SK-N-SH (cell line): Measurements from ENCODE around the gene STX11. TPM values are rescaled to one million over a fixed set of nuclear protein-coding genes. Genes with fewer than 3 reads are reported as not detected.

Experiments used
- CTCF ChIA-PET: fragments of 300-600, 350-600 bp; formaldehyde crosslinking; extraction: SDS; loops from one replicate; lab custom pipeline; 2021; lab: Yijun Ruan, JAX
- POLR2A ChIA-PET: fragments of 350-600 bp; sonication (Branson Sonifier 250); formaldehyde crosslinking; extraction: SDS; loops from one replicate; lab custom pipeline; 2020; ENCODE audit warnings: antibody characterized with exemption, inconsistent platforms; lab: Yijun Ruan, JAX
- DNase-seq: peaks from one replicate; pipeline ENCODE4 v3.0.0; 2012
- H2AFZ ChIP-seq: fragments of 200-600 bp; sonication (generic); 2 replicates; pipeline ENCODE4 v1.8.1; 2016; ENCODE audit warnings: antibody characterized with exemption, mild to moderate bottlenecking, low read depth
- H3F3A ChIP-seq: fragments of 200-600 bp; sonication (generic); replicated peaks from 2 replicates; pipeline ENCODE3; 2016; ENCODE audit warnings: antibody characterized with exemption, mild to moderate bottlenecking; ENCODE audit not compliant: insufficient read depth
- H3K27ac ChIP-seq, 2 experiments: fragments of 200-500 bp in 1 of 2; fragments of 200-600 bp in 1 of 2; sonication (Bioruptor generic) in 1 of 2; sonication (generic), shearing (Covaris generic) in 1 of 2; 2 replicates each; pipeline versions ENCODE4 v1.5.1 to v1.6.1; 2014 to 2016; ENCODE audit warnings: low read depth in 2 of 2, inconsistent platforms in 1 of 2, low read length in 1 of 2, mild to moderate bottlenecking in 1 of 2, mixed read lengths in 1 of 2
- H3K27me3 ChIP-seq: fragments of 200-600 bp; sonication (generic), shearing (Covaris generic); 2 replicates; pipeline ENCODE4 v1.6.1; 2016; ENCODE audit warnings: mixed run types; ENCODE audit not compliant: insufficient read depth
- H3K36me3 ChIP-seq, 2 experiments: fragments of 200-500 bp in 1 of 2; fragments of 200-600 bp in 1 of 2; sonication (Bioruptor generic) in 1 of 2; sonication (generic) in 1 of 2; replicated peaks in 1 of 2; 2 replicates each; pipeline versions ENCODE3 to v1.5.1; 2014 to 2016; ENCODE audit warnings: low read length in 1 of 2, mild to moderate bottlenecking in 1 of 2; ENCODE audit not compliant: insufficient read depth in 2 of 2, control insufficient read depth in 1 of 2
- H3K4me1 ChIP-seq, 2 experiments: fragments of 200-500 bp in 1 of 2; fragments of 200-600 bp in 1 of 2; sonication (Bioruptor generic) in 1 of 2; sonication (generic), shearing (Covaris generic) in 1 of 2; 2 replicates each; pipeline versions ENCODE4 v1.5.1 to v1.6.1; 2014 to 2016; ENCODE audit warnings: low read depth in 1 of 2, low read length in 1 of 2, mixed run types in 1 of 2; ENCODE audit not compliant: insufficient read depth in 2 of 2, control insufficient read depth in 1 of 2
- H3K4me2 ChIP-seq: fragments of 200-600 bp; sonication (generic), shearing (Covaris generic); 2 replicates; pipeline ENCODE4 v1.6.1; 2017; ENCODE audit warnings: mixed run types
- H3K4me3 ChIP-seq, 2 experiments: fragments of 200-500 bp in 1 of 2; fragments of 200-600 bp in 1 of 2; sonication (Bioruptor generic) in 1 of 2; sonication (generic), shearing (Covaris generic) in 1 of 2; 2 replicates each; pipeline versions ENCODE4 v1.5.1 to v1.8.1; 2014 to 2016; ENCODE audit warnings: low read depth in 2 of 2, inconsistent platforms in 1 of 2, low read length in 1 of 2, mild to moderate bottlenecking in 1 of 2, mixed read lengths in 1 of 2, moderate library complexity in 1 of 2
- H3K79me2 ChIP-seq: fragments of 200-600 bp; sonication (generic); 2 replicates; pipeline ENCODE4 v1.8.1; 2017; ENCODE audit warnings: mild to moderate bottlenecking; ENCODE audit not compliant: insufficient read depth
- H3K9ac ChIP-seq: fragments of 200-600 bp; sonication (generic); 2 replicates; pipeline ENCODE4 v1.6.1; 2017; ENCODE audit warnings: mixed run types
- H3K9me2 ChIP-seq: fragments of 200-600 bp; sonication (generic); 2 replicates; pipeline ENCODE4 v1.6.1; 2017; ENCODE audit warnings: mixed run types
- H3K9me3 ChIP-seq: fragments of 200-600 bp; sonication (generic); 2 replicates; pipeline ENCODE4 v1.6.1; 2017; ENCODE audit warnings: mixed run types, mild to moderate bottlenecking, moderate library complexity
- H4K20me1 ChIP-seq: fragments of 200-600 bp; sonication (generic); 2 replicates; pipeline ENCODE4 v1.6.1; 2017; ENCODE audit warnings: mild to moderate bottlenecking, mixed run types; ENCODE audit not compliant: insufficient read depth
- FOSL2 ChIP-seq: IDR thresholded peaks from 2 replicates; pipeline ENCODE4 v1.4.0; 2012; ENCODE audit warnings: low read depth, mild to moderate bottlenecking, moderate library complexity, borderline replicate concordance
- FOXM1 ChIP-seq: IDR thresholded peaks from 2 replicates; pipeline ENCODE4 v1.4.0; 2012; ENCODE audit warnings: low read depth, mild to moderate bottlenecking
- GABPA ChIP-seq: IDR thresholded peaks from 2 replicates; pipeline ENCODE4 v1.4.0; 2012; ENCODE audit warnings: low read depth, mild to moderate bottlenecking
- JUND ChIP-seq: IDR thresholded peaks from 2 replicates; pipeline ENCODE4 v1.4.0; 2012
- NFIC ChIP-seq: IDR thresholded peaks from 2 replicates; pipeline ENCODE4 v1.4.0; 2012; ENCODE audit warnings: borderline replicate concordance
- NRF1 ChIP-seq: IDR thresholded peaks from 2 replicates; pipeline ENCODE4 v1.6.1; 2012; ENCODE audit warnings: low read depth, mild to moderate bottlenecking, low read length
- POLR2AphosphoS5 ChIP-seq: IDR thresholded peaks from 2 replicates; pipeline ENCODE4 v1.6.1; 2012; ENCODE audit warnings: low read depth, low read length
- RAD21 ChIP-seq: IDR thresholded peaks from 2 replicates; pipeline ENCODE4 v1.6.1; 2012; ENCODE audit warnings: mild to moderate bottlenecking, low read length
- RXRA ChIP-seq: IDR thresholded peaks from 2 replicates; pipeline ENCODE4 v1.4.0; 2012; ENCODE audit warnings: low read depth, mild to moderate bottlenecking, borderline replicate concordance
- SIN3A ChIP-seq: IDR thresholded peaks from 2 replicates; pipeline ENCODE4 v1.6.1; 2012; ENCODE audit warnings: low read depth, mild to moderate bottlenecking, low read length, moderate library complexity, borderline replicate concordance
- SMC3 ChIP-seq: IDR thresholded peaks from 2 replicates; pipeline ENCODE4 v1.6.1; 2012; ENCODE audit warnings: low read depth, low read length, improper control_type of control experiment
- TAF1 ChIP-seq: IDR thresholded peaks from 2 replicates; pipeline ENCODE4 v1.6.1; 2012; ENCODE audit warnings: low read depth, mild to moderate bottlenecking, low read length, moderate library complexity, borderline replicate concordance
- TEAD4 ChIP-seq: IDR thresholded peaks from 2 replicates; pipeline ENCODE4 v1.4.0; 2012; ENCODE audit warnings: mild to moderate bottlenecking, borderline replicate concordance; ENCODE audit not compliant: insufficient read depth
- YY1 ChIP-seq: IDR thresholded peaks from 2 replicates; pipeline ENCODE4 v1.4.0; 2012; ENCODE audit warnings: low read depth, mild to moderate bottlenecking
- WGBS: methylation state at CpG from one replicate; pipeline ENCODE4 v1.1.6; 2017; ENCODE audit warnings: low lambda C conversion rate; 5-methylcytosine and 5-hydroxymethylcytosine counted together
- polyA plus RNA-seq, 3 experiments: library from polyadenylated mRNA; depleted of rRNA; stranded (reverse); fragments of >200 nt; gene quantifications; 2 replicates each; pipeline ENCODE4 v1.2.3, GENCODE V29; 2012
- TF ChIP-seq, protein P1 (sequence below): IDR thresholded peaks from 2 replicates; pipeline ENCODE4 v1.6.1; 2012; ENCODE audit warnings: mild to moderate bottlenecking, low read depth, low read length, moderate library complexity
- TF ChIP-seq, protein P2 (sequence below): IDR thresholded peaks from 2 replicates; pipeline ENCODE4 v1.4.0; 2012; ENCODE audit warnings: low read depth
- TF ChIP-seq, protein P3 (sequence below): IDR thresholded peaks from 2 replicates; pipeline ENCODE4; 2012
- TF ChIP-seq, protein P4 (sequence below): fragments of 200-600 bp; sonication (generic); IDR thresholded peaks from 2 replicates; pipeline ENCODE4 v1.6.1; 2017; ENCODE audit warnings: antibody characterized with exemption, mild to moderate bottlenecking, moderate library complexity
- TF ChIP-seq, protein P5 (sequence below): IDR thresholded peaks from 2 replicates; pipeline ENCODE4 v1.4.0; 2012; ENCODE audit warnings: low read depth, borderline replicate concordance

Gene STX11
- polyA plus RNA-seq, 1 of the 3 experiments (the other 2 are of a cell fraction): 0.15 TPM

DNA sequence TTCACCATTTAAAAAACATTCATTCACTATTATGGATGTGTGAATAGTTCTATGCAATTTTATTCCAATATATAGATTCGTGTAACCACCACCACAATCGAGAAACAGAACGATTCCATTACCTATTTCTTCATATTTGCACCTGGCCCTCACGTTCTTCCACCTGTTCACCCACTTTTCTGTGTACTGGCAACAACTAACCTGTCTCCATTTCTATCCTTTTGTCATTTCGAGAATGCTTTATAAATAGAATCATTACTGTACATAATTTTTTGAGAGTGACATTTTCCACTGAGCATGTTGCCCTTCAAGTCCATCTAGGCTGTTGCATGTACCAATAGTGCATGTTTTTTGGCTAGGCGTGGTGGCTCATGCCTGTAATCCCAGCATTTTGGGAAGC, 23.2 kb upstream of the STX11 start:
- peaks cover 0 to 5% of the 10 kb centered on the region in 2 experiments; a peak in 1 of 4 replicates for H3K4me1 ChIP-seq
- no peak overlapping the region for H3K27ac ChIP-seq
- no peaks in the 10 kb centered on the region for H3K36me3 ChIP-seq
- H3K79me2 ChIP-seq: no peaks in the 10 kb centered on the region
- POLR2A ChIA-PET: no interaction called here
- H3K4me3 ChIP-seq: no peak overlapping the region
- H3K4me2 ChIP-seq: no peak overlapping the region
- no peak for DNase-seq
- no peak overlapping the region for H2AFZ ChIP-seq
- no peaks in the 10 kb centered on the region for H3K9me3 ChIP-seq
- H3F3A ChIP-seq: peaks cover 12% of the 10 kb centered on the region
- H3K9ac ChIP-seq: no peak overlapping the region
- TF ChIP-seq FOSL2 (no peak), NRF1 (no peak), TEAD4 (no peak), RAD21 (no peak), NFIC (no peak), SMC3 (no peak), YY1 (no peak), POLR2AphosphoS5 (no peak), SIN3A (no peak), RXRA (no peak), GABPA (no peak), JUND (no peak), TAF1 (no peak), FOXM1 (no peak)
- TF ChIP-seq, protein P1, sequence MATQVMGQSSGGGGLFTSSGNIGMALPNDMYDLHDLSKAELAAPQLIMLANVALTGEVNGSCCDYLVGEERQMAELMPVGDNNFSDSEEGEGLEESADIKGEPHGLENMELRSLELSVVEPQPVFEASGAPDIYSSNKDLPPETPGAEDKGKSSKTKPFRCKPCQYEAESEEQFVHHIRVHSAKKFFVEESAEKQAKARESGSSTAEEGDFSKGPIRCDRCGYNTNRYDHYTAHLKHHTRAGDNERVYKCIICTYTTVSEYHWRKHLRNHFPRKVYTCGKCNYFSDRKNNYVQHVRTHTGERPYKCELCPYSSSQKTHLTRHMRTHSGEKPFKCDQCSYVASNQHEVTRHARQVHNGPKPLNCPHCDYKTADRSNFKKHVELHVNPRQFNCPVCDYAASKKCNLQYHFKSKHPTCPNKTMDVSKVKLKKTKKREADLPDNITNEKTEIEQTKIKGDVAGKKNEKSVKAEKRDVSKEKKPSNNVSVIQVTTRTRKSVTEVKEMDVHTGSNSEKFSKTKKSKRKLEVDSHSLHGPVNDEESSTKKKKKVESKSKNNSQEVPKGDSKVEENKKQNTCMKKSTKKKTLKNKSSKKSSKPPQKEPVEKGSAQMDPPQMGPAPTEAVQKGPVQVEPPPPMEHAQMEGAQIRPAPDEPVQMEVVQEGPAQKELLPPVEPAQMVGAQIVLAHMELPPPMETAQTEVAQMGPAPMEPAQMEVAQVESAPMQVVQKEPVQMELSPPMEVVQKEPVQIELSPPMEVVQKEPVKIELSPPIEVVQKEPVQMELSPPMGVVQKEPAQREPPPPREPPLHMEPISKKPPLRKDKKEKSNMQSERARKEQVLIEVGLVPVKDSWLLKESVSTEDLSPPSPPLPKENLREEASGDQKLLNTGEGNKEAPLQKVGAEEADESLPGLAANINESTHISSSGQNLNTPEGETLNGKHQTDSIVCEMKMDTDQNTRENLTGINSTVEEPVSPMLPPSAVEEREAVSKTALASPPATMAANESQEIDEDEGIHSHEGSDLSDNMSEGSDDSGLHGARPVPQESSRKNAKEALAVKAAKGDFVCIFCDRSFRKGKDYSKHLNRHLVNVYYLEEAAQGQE: no peak
- TF ChIP-seq, protein P2, sequence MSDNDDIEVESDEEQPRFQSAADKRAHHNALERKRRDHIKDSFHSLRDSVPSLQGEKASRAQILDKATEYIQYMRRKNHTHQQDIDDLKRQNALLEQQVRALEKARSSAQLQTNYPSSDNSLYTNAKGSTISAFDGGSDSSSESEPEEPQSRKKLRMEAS: no peak
- TF ChIP-seq, protein P3, sequence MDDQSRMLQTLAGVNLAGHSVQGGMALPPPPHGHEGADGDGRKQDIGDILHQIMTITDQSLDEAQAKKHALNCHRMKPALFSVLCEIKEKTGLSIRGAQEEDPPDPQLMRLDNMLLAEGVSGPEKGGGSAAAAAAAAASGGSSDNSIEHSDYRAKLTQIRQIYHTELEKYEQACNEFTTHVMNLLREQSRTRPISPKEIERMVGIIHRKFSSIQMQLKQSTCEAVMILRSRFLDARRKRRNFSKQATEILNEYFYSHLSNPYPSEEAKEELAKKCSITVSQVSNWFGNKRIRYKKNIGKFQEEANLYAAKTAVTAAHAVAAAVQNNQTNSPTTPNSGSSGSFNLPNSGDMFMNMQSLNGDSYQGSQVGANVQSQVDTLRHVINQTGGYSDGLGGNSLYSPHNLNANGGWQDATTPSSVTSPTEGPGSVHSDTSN: no peak
- TF ChIP-seq, protein P4, sequence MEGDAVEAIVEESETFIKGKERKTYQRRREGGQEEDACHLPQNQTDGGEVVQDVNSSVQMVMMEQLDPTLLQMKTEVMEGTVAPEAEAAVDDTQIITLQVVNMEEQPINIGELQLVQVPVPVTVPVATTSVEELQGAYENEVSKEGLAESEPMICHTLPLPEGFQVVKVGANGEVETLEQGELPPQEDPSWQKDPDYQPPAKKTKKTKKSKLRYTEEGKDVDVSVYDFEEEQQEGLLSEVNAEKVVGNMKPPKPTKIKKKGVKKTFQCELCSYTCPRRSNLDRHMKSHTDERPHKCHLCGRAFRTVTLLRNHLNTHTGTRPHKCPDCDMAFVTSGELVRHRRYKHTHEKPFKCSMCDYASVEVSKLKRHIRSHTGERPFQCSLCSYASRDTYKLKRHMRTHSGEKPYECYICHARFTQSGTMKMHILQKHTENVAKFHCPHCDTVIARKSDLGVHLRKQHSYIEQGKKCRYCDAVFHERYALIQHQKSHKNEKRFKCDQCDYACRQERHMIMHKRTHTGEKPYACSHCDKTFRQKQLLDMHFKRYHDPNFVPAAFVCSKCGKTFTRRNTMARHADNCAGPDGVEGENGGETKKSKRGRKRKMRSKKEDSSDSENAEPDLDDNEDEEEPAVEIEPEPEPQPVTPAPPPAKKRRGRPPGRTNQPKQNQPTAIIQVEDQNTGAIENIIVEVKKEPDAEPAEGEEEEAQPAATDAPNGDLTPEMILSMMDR: no peak
- TF ChIP-seq, protein P5, sequence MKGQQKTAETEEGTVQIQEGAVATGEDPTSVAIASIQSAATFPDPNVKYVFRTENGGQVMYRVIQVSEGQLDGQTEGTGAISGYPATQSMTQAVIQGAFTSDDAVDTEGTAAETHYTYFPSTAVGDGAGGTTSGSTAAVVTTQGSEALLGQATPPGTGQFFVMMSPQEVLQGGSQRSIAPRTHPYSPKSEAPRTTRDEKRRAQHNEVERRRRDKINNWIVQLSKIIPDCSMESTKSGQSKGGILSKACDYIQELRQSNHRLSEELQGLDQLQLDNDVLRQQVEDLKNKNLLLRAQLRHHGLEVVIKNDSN: no peak
- H3K27me3 ChIP-seq: no peaks in the 10 kb centered on the region; the same call in 1 of the 2 replicates
- WGBS: 8% methylated on average over 6 of the region's 6 CpGs
- H3K9me2 ChIP-seq: no peaks in the 10 kb centered on the region
- no peaks in the 10 kb centered on the region for H4K20me1 ChIP-seq
- CTCF ChIA-PET: interaction anchor here (0.9 kb wide), 1 partner anchor 355 kb away, joined by 3 read pairs; no protein-coding TSS in a partner anchor
